Liver (tissue), 10 donors: ENCODE data around the gene ANKRD34B. TPM values are rescaled to one million over a fixed set of nuclear protein-coding genes. Genes with fewer than 3 reads are reported as not detected.

Experiments
- DNase-seq: peaks from one replicate; pipeline ENCODE4 v3.0.0-alpha.2; 2017; ENCODE audit warnings: low spot score
- H3K27ac ChIP-seq, 2 donors: one replicate each; pipeline ENCODE4 v1.7.0; 2013; ENCODE audit warnings: inconsistent platforms in 2 of 2, low read length in 2 of 2, control low read depth in 1 of 2, low read depth in 1 of 2, mild to moderate bottlenecking in 1 of 2
- H3K27me3 ChIP-seq, 4 donors: one replicate each; pipeline versions ENCODE4 v1.6.1 to v1.7.0; 2013; ENCODE audit warnings: low read length in 3 of 4, inconsistent platforms in 1 of 4, mild to moderate bottlenecking in 1 of 4, moderate library complexity in 1 of 4; ENCODE audit not compliant: control insufficient read depth in 4 of 4, insufficient read depth in 4 of 4
- H3K36me3 ChIP-seq, 4 donors: one replicate each; pipeline versions ENCODE4 v1.6.1 to v1.7.0; 2013; ENCODE audit warnings: low read length in 3 of 4, mild to moderate bottlenecking in 3 of 4, low read depth in 1 of 4, moderate library complexity in 1 of 4; ENCODE audit not compliant: control insufficient read depth in 4 of 4, insufficient read depth in 3 of 4
- H3K4me1 ChIP-seq, 4 donors: one replicate each; pipeline versions ENCODE4 v1.6.1 to v1.7.0; 2013; ENCODE audit warnings: low read length in 3 of 4, mild to moderate bottlenecking in 3 of 4, moderate library complexity in 1 of 4; ENCODE audit not compliant: control insufficient read depth in 4 of 4, insufficient read depth in 4 of 4
- H3K4me3 ChIP-seq, 3 donors: one replicate each; pipeline versions ENCODE4 v1.6.1 to v1.7.0; 2013; ENCODE audit warnings: low read length in 3 of 3, control low read depth in 1 of 3, low read depth in 1 of 3, mild to moderate bottlenecking in 1 of 3
- H3K9ac ChIP-seq, 2 donors: one replicate each; pipeline ENCODE4 v1.7.0; 2013; ENCODE audit warnings: low read length in 2 of 2, mild to moderate bottlenecking in 2 of 2, moderate library complexity in 2 of 2, control low read depth in 1 of 2, low read depth in 1 of 2
- H3K9me3 ChIP-seq, 4 donors: one replicate each; pipeline versions ENCODE4 v1.6.1 to v1.7.0; 2013; ENCODE audit warnings: low read length in 3 of 4; ENCODE audit not compliant: control insufficient read depth in 4 of 4
- ATF3 ChIP-seq: IDR thresholded peaks from 2 replicates; pipeline ENCODE4 v1.6.1; 2016; ENCODE audit warnings: antibody characterized with exemption
- CTCF ChIP-seq: fragments of 150-350 bp; IDR thresholded peaks from 2 replicates; pipeline ENCODE4 v1.5.1; 2017; ENCODE audit warnings: improper control_type of control experiment, low read depth, low read length; ENCODE audit not compliant: missing input control
- EGR1 ChIP-seq, 2 donors: IDR thresholded peaks; 2 replicates each; pipeline ENCODE4 v1.6.1; 2016 to 2018; ENCODE audit warnings: antibody characterized with exemption in 2 of 2, low read depth in 2 of 2
- FOXA1 ChIP-seq: IDR thresholded peaks from 2 replicates; pipeline ENCODE4 v1.6.1; 2016; ENCODE audit warnings: antibody characterized with exemption
- FOXA2 ChIP-seq: IDR thresholded peaks from 2 replicates; pipeline ENCODE4 v1.6.1; 2016; ENCODE audit warnings: antibody characterized with exemption
- GABPA ChIP-seq, 2 donors: IDR thresholded peaks in 1 of 2; conservative IDR thresholded peaks in 1 of 2; 2 replicates each; pipeline ENCODE4 v1.6.1; 2016; ENCODE audit warnings: antibody characterized with exemption in 2 of 2, mild to moderate bottlenecking in 1 of 2, moderate library complexity in 1 of 2
- JUND ChIP-seq, 2 donors: IDR thresholded peaks; 2 replicates each; pipeline ENCODE4 v1.6.1; 2016; ENCODE audit warnings: antibody characterized with exemption in 2 of 2
- NR2F2 ChIP-seq: IDR thresholded peaks from 2 replicates; pipeline ENCODE4 v1.6.1; 2016; ENCODE audit warnings: antibody characterized with exemption
- RAD21 ChIP-seq, 2 donors: IDR thresholded peaks; 2 replicates each; pipeline ENCODE4 v1.6.1; 2016; ENCODE audit warnings: antibody characterized with exemption in 2 of 2, mild to moderate bottlenecking in 2 of 2
- REST ChIP-seq: IDR thresholded peaks from 2 replicates; pipeline ENCODE4 v1.6.1; 2016; ENCODE audit warnings: antibody characterized with exemption, mild to moderate bottlenecking
- RXRA ChIP-seq, 2 donors: IDR thresholded peaks; 2 replicates each; pipeline ENCODE4 v1.6.1; 2017 to 2018; ENCODE audit warnings: antibody characterized with exemption in 2 of 2, mild to moderate bottlenecking in 1 of 2
- SP1 ChIP-seq: IDR thresholded peaks from 2 replicates; pipeline ENCODE4 v1.6.1; 2018; ENCODE audit warnings: antibody characterized with exemption, mild to moderate bottlenecking
- TAF1 ChIP-seq: conservative IDR thresholded peaks from 2 replicates; pipeline ENCODE4 v1.6.1; 2016; ENCODE audit warnings: antibody characterized with exemption, mild to moderate bottlenecking
- YY1 ChIP-seq: IDR thresholded peaks from 2 replicates; pipeline ENCODE4 v1.6.1; 2016; ENCODE audit warnings: antibody characterized with exemption, mild to moderate bottlenecking
- ZBTB33 ChIP-seq: IDR thresholded peaks from 2 replicates; pipeline ENCODE4 v1.6.1; 2016; ENCODE audit warnings: antibody characterized with exemption
- WGBS: extraction: QIAGEN DNeasy Blood & Tissue Kit; methylation state at CpG from one replicate; pipeline ENCODE4 v1.1.7; 2013; 5-methylcytosine and 5-hydroxymethylcytosine counted together
- polyA plus RNA-seq, 2 donors: library from polyadenylated mRNA; stranded (reverse) in 1 of 2; unstranded in 1 of 2; fragments of 200-250 nt in 1 of 2; fragments of >200 nt in 1 of 2; fragmentation: Nextera tagmentation in 1 of 2; extraction: Ambion mirVana in 1 of 2; gene quantifications; one replicate each; pipeline versions ENCODE4 v1.2.1 to v1.2.3, GENCODE V29; 2013 to 2015
- small RNA-seq: library from RNA; depleted of rRNA; stranded (forward); fragments of <200 nt; gene quantifications from one replicate; pipeline ENCODE3, GENCODE V24; 2014
- total RNA-seq, 2 donors: library from RNA; depleted of rRNA; stranded (reverse); fragments of >200 nt; gene quantifications; one replicate each; pipeline ENCODE4 v1.2.3, GENCODE V29; 2014
- donor health status: healthy.
- donor health status: healthy.
- donor health status: healthy.
- donor health status: healthy.
- donor health status: healthy.

Gene ANKRD34B
- total and polyA plus RNA-seq, 4 donors, result 0.04 to 0.05 TPM; not detected in 2

GRCh38 chr5:80508844-80509243 is 61.2 kb downstream of the ANKRD34B start (continued):
- TF ChIP-seq ATF3, result no peak

- 98% methylated on average over 3 of the region's 3 CpGs for WGBS
- TF ChIP-seq GABPA (IDR thresholded peaks at IDR 0.05 in 1 of 2, conservative IDR thresholded peaks at IDR 0.05 in 1 of 2), result no peak
- no peak for TF ChIP-seq RAD21 (IDR thresholded peaks at IDR 0.05)
- no peak for TF ChIP-seq ATF3
- no peak for TF ChIP-seq TAF1
- no peak for TF ChIP-seq ZBTB33
- no peak for TF ChIP-seq YY1
- TF ChIP-seq EGR1 (IDR thresholded peaks at IDR 0.05; ENCODE audit: low read depth in 2 of 2), result no peak
- TF ChIP-seq RXRA (IDR thresholded peaks at IDR 0.05), result no peak
- no peak for TF ChIP-seq SP1
- TF ChIP-seq REST, result no peak
- no peak for TF ChIP-seq NR2F2
- TF ChIP-seq FOXA2, result no peak
- no peak for TF ChIP-seq JUND (IDR thresholded peaks at IDR 0.05)
- TF ChIP-seq CTCF, result no peak
- no peak for TF ChIP-seq FOXA1
- Histone ChIP-seq H3K9me3 (no peaks in the 10 kb centered on the region), H3K27me3 (no peaks in the 10 kb centered on the region), H3K4me1 (no peaks in the 10 kb centered on the region), H3K4me3 (no peak overlapping the region), H3K9ac (no peak overlapping the region), H3K36me3 (no peaks in the 10 kb centered on the region), H3K27ac (no peak overlapping the region)
- DNase-seq, result no peak
These were observed 62.4 kb downstream of the ANKRD34B start for GRCh38 chr5:80507663-80508062.

Small RNA genes within 50 kb of the gene (small RNA-seq; reads per million reads assigned to genes)
- gene DBIP2, result not detected

Other genes with a start within 250 kb of the ANKRD34B start
- 10 to 100 TPM; 16.1 to 26.3 TPM for gene ZFYVE16, start 162.2 kb downstream of the ANKRD34B start, total RNA-seq
- gene ZFYVE16, start 162.2 kb downstream of the ANKRD34B start, polyA plus RNA-seq, result 1 to 10 TPM; 6.0 to 7.2 TPM
- gene FAM151B, start 82.2 kb downstream of the ANKRD34B start, total RNA-seq, result 1 to 10 TPM; 2.0 to 3.0 TPM
- under 1 TPM; 0.43 to 0.71 TPM for gene FAM151B, start 82.2 kb downstream of the ANKRD34B start, polyA plus RNA-seq
- gene MSH3, start 84.4 kb upstream of the ANKRD34B start, total RNA-seq, result 10 to 100 TPM in 1 of 2 donors, 1 to 10 TPM in 1; 9.0 to 19.1 TPM
- 1 to 10 TPM; 3.0 to 6.9 TPM for gene MSH3, start 84.4 kb upstream of the ANKRD34B start, polyA plus RNA-seq
- gene DHFR, start 84.7 kb upstream of the ANKRD34B start, total RNA-seq, result 10 to 100 TPM; 16.7 to 57.7 TPM
- gene DHFR, start 84.7 kb upstream of the ANKRD34B start, polyA plus RNA-seq, result 10 to 100 TPM in 1 of 2 donors, 1 to 10 TPM in 1; 8.9 to 10.1 TPM